HTR-8/SVneo (cell line): ENCODE measurements around the gene OTOP2.

ENCODE experiments used
- DNase-seq: peaks from one replicate; pipeline ENCODE4 v3.0.0; 2011; ENCODE audit warnings: low spot score, mixed read lengths; ENCODE audit not compliant: insufficient read length
- FAIRE-seq: peaks from 2 replicates; lab custom pipeline; 2011; peaks lifted over from hg19 to GRCh38; lab: Jason Lieb, UNC

OTOP2 gene

GRCh38 chr17:74924250-74924948 lies at the start of gene OTOP2:
OTOP2 (plus strand) TSS chr17:74924273; CDS start chr17:74924633, 360 bp downstream.
- DNase-seq (no peak), FAIRE-seq (peak; percentile 84)

DNA sequence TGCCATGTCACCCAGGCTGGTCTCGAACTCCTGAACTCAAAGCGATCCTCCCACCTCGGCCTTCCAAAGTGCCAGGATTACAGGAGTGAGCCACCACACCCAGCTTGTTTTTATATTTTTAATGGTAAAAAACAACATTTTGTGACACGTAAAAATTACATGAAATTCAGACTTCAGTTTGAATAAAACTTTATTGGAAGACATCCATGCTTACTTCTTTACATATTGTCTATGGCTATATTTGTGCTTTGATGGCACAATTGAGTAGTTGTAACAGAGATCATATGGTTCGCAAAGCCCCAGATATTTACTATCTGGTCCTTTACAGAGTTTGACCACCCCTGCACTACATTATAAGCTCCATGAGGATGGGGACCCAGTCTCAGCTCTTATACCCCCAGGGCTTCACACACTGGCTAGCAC lies 49.4 kb upstream of the OTOP2 start:
- DNase-seq (no peak), FAIRE-seq (no peak)

DNA sequence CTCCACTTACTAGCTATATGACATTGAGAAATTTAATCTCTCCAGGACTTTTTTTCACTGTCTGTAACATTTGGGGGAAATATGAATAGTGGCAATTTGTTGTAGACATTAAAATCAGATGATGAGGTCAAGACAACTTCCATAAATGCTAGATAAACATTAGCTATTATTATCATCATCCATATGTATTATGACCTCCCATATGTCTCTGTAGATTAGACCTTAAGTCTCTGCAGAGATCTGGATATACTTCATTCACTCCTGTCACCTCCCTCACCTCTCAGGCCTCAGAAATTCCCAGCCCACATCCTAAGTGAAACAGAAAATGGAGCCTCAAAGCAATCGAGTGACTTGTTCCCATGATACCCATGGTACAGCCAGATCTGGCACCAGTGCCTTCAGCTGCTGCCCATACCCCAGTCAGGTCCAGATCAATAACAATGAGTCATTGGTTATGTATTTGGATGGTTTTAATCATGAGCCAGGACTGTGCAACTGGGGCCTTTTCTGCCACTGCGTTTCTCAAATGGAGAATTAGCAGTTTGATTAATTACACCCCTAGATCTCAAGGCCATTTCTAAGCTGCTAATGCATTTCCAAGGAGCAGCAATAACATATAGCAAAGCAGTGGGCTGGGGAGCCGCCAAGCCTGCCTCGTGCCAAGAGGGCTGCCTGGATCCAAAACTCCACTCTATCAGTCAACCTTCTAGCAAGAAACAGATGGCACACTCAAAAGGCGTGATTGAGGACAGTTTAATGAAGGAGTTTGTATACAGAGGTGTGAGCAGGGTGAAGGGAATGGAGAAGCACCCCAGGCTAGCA lies 48.7 kb upstream of the OTOP2 start:
- DNase-seq (no peak), FAIRE-seq (no peak)

DNA sequence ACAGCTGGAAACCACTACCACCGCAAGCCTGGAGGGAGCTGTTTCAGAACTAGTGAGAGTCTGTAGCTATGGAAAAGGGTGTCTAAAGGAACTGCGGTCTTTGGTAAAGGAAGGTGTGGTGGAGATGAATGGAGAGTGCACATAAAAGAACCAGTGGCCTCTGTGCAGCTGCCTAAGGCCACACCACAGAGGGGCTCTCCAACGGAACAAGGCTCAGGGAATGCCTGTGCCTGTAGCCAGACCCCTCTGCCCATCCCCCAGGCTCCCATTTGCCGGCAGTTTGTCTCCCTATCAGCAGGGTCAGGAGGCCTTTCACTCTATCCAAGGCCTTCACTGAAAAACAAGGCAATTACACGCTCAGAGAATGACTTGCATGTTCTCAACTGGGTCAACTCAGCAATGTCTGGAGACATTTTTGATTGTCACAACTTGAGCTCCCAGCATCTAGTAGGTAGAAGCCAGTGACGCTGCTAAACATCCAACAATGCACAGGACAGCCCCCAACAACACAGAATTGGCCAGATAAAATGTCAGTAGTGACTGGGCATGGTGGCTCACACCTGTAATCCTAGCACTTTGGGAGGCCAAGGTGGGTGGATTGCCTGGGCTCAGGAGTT lies 48.0 kb upstream of the OTOP2 start:
- no peak for FAIRE-seq
- no peak for DNase-seq

GRCh38 chr17:74877592-74878548 lies 46.2 kb upstream of the OTOP2 start:
- no peak for DNase-seq
- FAIRE-seq = no peak

GRCh38 chr17:74878658-74879057 lies 45.4 kb upstream of the OTOP2 start:
- FAIRE-seq (no peak), DNase-seq (no peak)

DNA sequence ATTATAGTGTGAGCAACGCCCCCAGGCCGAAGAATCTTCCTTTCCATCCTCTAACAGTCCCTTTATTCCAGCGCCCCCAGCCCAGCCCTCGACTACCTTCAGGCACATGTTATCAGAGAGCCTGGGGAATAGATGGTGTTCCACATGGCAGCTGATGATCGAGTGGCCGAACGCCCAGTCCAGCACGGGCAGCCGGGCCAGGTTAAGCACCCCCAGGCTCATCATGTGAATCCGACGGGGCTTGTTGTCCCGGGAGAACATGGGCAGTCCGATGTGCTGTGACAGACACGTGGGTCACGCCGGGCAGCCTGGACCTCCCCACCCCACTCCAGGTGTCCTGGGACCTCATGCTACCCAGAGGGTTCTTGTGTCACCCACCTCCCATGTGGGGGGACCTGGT lies 44.8 kb upstream of the OTOP2 start:
- no peak for FAIRE-seq

GRCh38 chr17:74881073-74881472 lies 43.0 kb upstream of the OTOP2 start:
- FAIRE-seq (no peak), DNase-seq (no peak)

More for the DNA sequence above, 44.8 kb upstream of the OTOP2 start:
- no peak for DNase-seq

GRCh38 chr17:74882517-74883240 lies 41.4 kb upstream of the OTOP2 start:
- FAIRE-seq (peak; percentile 67), DNase-seq (no peak)

- FAIRE-seq = no peak
These were observed 40.8 kb upstream of the OTOP2 start for GRCh38 chr17:74883241-74883745.

DNA sequence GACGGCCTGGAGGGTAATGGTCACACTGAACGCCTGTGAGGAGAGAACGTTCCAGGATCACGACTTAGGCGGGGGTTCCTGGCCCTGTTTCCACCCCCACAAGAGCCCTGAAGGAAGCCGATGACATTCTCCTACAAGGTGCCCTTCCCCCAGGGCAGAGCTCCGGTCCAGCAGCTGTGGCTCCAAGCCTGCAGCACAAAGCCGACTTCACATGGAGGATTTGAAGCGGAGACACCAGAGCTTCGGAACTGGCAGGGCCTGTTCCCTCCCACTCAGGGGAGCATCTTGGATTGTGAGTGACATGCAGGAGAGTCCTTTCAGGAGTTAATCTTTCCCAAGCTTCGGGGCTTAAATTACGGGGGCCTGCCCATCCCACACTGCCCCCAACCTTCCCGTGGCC lies 35.6 kb upstream of the OTOP2 start:
- FAIRE-seq (no peak), DNase-seq (no peak)

More at GRCh38 chr17:74883241-74883745, 40.8 kb upstream of the OTOP2 start:
- DNase-seq = no peak

GRCh38 chr17:74890554-74890953 lies 33.5 kb upstream of the OTOP2 start:
- FAIRE-seq (no peak), DNase-seq (no peak)

DNA sequence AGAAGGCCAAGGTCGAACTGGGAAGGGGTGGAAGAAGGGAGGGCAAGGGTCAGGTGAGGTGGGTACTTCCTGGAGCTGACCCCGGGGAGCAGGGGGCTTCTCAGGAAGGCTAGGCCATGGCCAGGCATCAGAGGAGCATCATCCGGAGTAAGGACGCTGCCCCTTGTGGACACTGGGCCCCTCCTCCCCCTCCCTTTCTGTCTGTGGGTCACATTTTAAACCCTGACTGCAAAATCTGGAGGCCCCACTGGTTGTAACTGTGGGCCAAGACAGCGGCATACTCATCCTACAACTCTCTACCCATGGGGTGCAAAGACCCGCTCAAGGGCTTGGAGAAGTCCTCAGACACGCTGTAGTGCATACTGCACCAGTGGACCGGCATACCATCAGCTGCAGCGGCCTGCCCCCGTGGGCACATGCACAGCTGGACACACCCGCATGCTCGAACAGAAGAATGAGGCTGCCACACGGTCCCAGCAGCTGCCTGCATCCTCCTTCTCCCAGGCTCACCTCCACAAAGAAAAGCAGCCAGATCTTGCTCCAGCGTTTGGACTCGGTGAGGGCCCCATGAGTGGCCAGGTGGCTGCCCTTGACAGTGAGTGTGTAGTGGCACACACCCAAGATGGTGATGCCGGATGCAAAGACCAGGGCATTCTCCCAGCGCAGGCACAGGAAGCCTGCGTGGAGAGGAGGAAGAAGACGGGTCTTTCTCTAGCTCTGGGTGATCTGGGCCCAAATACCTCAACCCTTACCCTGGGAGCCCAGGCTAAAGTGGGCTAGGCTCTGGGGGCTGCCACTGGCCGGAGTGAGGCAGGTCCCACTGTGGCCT lies 31.8 kb upstream of the OTOP2 start:
- peak; percentile 72 for FAIRE-seq
- DNase-seq = no peak

DNA sequence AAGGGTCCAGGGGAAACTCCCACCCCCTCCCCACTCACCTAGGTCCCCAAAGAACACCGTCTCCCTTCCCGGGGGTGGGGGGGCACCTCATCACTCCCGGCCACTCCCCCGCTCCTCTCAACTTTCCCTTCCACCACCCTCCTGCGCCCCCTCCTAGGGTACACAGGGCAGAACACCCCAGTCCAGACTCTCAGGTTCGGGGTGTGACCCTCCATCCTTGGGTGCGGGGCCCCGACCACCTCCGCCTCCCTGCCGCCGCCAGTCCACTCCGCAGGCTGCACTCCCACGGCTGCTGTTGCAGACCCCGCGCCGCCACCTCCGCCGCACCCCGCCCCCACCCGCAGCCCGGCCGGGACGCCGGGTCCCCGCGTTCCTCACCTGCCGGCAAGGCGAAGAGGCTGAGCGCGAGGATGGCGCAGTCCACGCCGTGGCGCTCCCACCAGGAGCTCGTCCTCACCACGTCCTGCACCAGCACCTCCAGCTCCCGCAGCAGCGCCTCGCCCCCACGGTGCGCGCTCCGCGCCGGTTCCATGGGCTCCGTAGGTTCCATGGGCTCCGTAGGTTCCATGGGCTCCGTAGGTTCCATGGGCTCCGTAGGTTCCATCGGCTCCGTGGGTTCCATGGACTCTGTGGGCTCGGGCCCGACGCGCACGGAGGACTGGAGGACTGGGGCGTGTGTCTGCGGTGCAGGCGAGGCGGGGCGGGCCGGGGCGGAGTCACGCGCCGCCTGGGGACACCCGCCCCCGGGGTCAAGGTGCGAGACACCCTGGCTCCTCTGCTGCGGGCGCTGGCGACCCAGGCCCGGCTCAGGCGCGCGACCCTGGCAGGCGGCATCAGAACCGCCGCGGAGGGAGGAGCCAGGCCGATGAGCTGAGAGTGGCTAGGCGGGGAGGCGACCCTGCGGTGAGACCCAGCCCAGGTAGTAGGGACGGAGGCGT lies 30.8 kb upstream of the OTOP2 start, which contains the start of gene FADS6:
TSS of gene FADS6 (minus strand) at position 660 of the 938 bp plus-strand sequence. CDS start at position 622, 38 bp downstream.
- FAIRE-seq (peak; percentile 26), DNase-seq (no peak)

DNA sequence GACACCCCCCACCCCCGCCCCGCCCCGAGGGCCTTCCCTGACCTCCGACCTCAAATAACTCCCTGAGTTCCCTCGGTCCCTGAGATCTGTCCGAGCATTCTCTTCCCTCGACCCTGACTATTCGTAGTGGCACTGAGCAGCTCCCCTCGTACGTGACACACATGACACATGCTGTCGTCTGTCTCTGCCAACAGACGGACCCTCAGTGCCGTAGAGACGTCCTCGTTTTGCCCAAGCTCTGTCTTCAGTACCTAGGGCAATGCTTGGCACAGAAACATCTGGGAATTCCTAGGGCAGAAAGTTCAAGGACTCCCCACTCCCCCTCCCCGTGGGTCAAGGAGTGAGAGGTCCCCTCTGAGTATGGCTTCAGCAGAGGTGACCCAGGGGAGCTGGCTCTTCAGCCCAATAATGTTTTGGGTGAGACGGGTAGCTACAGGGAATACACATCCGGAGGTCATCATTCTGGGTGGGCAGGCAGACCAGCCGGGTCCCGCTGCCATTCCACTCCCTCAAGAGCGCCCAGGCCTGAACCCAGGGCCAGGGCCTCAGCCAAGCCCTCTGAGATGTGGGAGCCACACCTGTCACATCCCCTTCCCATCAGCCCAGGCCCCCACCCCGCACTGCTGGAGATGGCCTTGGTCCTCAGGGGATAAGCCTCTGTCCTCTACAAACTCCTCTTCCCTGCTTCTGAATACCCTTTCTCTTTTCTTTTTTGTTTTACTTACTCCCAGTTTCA lies 30.0 kb upstream of the OTOP2 start:
- FAIRE-seq = peak; percentile 73
- DNase-seq = no peak

GRCh38 chr17:74898376-74898946 lies 25.6 kb upstream of the OTOP2 start:
- no peak for FAIRE-seq
- no peak for DNase-seq
